ENCODE results near the gene ZIC1.

Gene ZIC1

GRCh38 chr3:147422601-147423536 lies 13.7 kb downstream of the ZIC1 start:
- no peak for DNase-seq (ENCODE audit: low spot score)

GRCh38 chr3:147423537-147423797 lies 14.3 kb downstream of the ZIC1 start:
- DNase-seq (ENCODE audit: low spot score), result no peak

GRCh38 chr3:147423798-147424580 lies 14.8 kb downstream of the ZIC1 start:
- DNase-seq (ENCODE audit: low spot score), result no peak

GRCh38 chr3:147424581-147425387 lies 15.6 kb downstream of the ZIC1 start:
- DNase-seq (ENCODE audit: low spot score), result no peak

- DNase-seq (ENCODE audit: low spot score), result no peak
Observed at GRCh38 chr3:147425388-147425850, 16.3 kb downstream of the ZIC1 start.

GRCh38 chr3:147426931-147427330 lies 17.8 kb downstream of the ZIC1 start:
- no peak for DNase-seq (ENCODE audit: low spot score)

- no peak for DNase-seq (ENCODE audit: low spot score)
Observed at GRCh38 chr3:147427746-147428145, 18.6 kb downstream of the ZIC1 start.

GRCh38 chr3:147428326-147428725 lies 19.2 kb downstream of the ZIC1 start:
- no peak for DNase-seq (ENCODE audit: low spot score)

GRCh38 chr3:147428754-147429153 lies 19.6 kb downstream of the ZIC1 start:
- DNase-seq (ENCODE audit: low spot score), result no peak

GRCh38 chr3:147431751-147432150 lies 22.6 kb downstream of the ZIC1 start:
- no peak for DNase-seq (ENCODE audit: low spot score)

- DNase-seq (ENCODE audit: low spot score), result no peak
Observed at GRCh38 chr3:147447224-147447623, 38.1 kb downstream of the ZIC1 start.

GRCh38 chr3:147449669-147450068 lies 40.5 kb downstream of the ZIC1 start:
- no peak for DNase-seq (ENCODE audit: low spot score)

- DNase-seq (ENCODE audit: low spot score), result no peak
Observed at GRCh38 chr3:147458995-147459704, 50.0 kb downstream of the ZIC1 start.

- no peak for DNase-seq (ENCODE audit: low spot score)
Observed at GRCh38 chr3:147462856-147463255, 53.7 kb downstream of the ZIC1 start.

Measured in kidney capillary endothelial cell (primary cell).